GM21447 (cell line): ENCODE results near the gene SCAF1.
"Not testable (repeated sequence)": the region's sequence is repeated elsewhere in the genome, so short reads cannot be mapped to it uniquely, and the experiment has no call there.

Experiments
- ATAC-seq: cut with Tn5 transposase; IDR thresholded peaks from one replicate; pipeline ENCODE4 v1.9.1; 2021; ENCODE audit not compliant: unreplicated experiment

The SCAF1 gene

GRCh38 chr19:49615861-49616260, 26.1 kb upstream of the SCAF1 start:
- no peak for ATAC-seq

GRCh38 chr19:49616532-49616931, 25.5 kb upstream of the SCAF1 start:
- ATAC-seq, result no peak

DNA sequence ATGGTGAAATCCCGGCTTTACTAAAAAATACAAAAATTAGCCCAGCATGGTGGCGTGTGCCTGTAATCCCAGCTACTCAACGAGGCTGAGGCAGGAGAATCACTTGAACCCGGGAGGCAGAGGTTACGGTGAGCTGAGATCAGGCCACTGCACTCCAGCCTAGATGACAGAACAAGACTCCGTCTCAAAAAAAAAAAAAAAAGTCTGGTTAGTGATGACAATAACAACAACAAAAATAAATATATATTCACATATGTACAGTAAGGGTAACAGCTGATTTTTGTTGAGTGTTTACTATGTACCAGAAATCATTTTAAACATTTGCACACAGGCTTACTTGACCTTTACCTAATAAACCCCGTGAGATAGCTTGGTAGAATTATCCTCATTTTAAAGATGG, 25.1 kb upstream of the SCAF1 start:
- ATAC-seq, result no peak

DNA sequence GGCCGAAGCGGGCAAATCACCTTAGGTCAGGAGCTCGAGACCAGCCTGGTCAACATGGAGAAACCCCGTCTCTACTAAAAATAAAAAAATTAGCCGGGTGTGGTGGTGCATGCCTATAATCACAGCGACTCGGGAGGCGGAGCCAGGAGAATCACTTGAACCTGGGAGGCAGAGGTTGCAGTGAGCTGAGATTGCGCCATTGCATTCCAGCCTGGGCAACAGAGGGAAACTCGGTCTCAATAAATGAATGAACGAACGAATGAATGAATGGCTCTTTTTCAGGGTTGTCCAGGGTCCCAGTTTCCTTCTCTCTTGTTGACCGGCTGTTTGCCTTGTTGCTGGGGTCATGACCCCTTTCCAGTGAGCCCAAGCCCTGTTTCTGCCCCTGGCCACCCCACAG, 24.1 kb upstream of the SCAF1 start:
- not testable (repeated sequence) for ATAC-seq

- no peak for ATAC-seq
Observed at GRCh38 chr19:49624967-49625910, 16.8 kb upstream of the SCAF1 start.

- no peak for ATAC-seq
Observed at GRCh38 chr19:49626226-49626625, 15.8 kb upstream of the SCAF1 start.

DNA sequence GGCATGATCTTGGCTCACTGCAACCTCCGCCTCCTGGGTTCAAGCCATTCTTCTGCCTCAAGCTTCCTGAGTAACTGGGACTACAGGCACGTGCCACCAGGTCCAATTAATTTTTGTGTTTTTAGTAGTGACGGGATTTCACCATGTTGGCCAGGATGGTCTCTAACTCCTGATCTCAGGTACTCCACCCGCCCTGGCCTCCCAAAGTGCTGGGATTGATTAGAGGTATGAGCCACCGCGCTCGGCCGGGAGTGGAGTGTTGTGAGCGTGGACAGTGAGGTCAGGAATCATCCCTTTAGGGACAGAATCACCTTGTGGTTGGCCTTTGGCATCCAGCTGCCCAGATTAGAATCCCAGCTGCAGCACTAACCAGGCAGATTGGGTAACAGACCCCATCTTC, 12.3 kb upstream of the SCAF1 start:
- ATAC-seq, result no peak

DNA sequence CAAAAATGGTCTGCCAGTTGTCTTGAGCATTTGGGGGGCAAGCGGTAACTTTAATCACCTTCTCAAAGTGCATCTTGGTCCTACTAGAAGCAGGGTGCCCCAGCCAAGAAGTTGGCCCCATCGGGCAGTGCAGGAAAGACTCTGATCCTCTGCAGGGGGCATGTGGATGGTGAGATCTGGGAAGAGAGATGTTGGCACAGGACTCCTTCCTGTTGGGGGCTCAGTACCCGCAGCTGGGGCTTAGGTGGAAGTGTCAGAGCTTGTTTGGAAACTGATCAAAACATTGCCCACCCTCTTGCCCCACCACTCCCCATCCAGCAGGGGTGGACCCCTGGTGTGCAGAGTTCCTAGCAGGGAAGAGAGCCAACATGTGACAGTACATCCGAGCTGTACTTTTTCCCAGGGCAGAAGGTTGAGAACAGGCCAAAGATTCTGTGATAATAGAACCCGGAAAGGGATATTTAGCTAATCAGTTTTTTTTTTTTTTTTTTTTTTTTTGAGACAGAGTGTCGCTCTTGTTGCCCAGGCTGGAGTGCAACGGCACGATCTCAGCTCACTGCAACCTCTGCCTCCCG, 10.9 kb upstream of the SCAF1 start:
- no peak for ATAC-seq

GRCh38 chr19:49631610-49632192, 10.3 kb upstream of the SCAF1 start:
- no peak for ATAC-seq

GRCh38 chr19:49632576-49632975, 9.4 kb upstream of the SCAF1 start:
- no peak for ATAC-seq

DNA sequence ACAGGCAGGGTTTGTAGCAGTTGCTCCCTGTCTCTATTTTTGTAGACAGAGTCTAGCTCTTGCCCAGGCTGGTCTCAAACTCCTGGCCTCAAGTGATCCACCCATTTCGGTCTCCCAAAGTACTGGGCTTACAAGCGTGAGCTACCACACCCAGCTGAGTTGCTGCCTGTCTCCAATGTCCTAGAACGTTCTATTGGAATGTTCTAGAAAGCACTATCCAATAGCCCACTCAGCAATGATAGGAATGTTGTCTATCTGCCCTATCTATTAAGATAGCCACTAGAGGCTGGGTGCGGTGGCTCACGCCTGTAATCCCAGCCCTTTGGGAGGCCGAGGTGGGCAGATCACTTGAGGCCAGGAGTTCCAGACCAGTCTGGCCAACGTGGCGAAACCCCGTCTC, 8.7 kb upstream of the SCAF1 start:
- not testable (repeated sequence) for ATAC-seq

DNA sequence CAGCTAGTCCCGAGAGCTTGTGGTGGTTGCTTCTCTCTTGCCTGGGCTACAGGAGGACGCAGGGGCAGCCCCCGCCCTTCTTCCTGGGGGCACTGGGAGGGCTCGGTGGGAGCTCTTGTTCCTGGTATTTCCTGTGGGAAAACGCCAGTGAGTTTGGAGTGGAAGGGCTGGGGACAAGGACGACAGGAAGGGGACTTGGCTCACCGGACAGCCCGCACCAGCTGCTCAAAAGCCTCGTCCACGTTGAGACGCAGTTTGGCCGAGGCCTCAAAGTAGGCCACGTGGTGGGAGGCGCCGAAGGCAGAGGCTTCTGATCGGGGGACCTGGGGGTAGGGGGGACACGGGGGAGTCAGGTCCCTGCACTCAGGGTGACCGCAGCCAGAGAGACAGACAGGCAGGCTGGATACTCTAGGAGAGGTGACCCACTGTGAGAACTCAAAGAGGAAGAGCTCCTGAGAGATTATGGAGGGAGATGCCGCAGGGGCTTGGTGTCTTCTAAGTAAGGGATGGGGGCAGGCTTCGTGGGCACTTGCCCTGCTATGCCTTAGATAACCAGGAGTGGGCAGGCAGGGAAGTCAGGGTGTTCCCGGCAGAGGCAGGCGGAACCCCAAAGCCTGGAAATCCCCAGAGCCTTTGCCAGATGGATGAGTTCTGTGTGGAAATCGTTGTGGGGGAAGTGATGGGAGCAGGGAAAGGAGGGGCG, 6.3 kb upstream of the SCAF1 start:
- ATAC-seq, result no peak

DNA sequence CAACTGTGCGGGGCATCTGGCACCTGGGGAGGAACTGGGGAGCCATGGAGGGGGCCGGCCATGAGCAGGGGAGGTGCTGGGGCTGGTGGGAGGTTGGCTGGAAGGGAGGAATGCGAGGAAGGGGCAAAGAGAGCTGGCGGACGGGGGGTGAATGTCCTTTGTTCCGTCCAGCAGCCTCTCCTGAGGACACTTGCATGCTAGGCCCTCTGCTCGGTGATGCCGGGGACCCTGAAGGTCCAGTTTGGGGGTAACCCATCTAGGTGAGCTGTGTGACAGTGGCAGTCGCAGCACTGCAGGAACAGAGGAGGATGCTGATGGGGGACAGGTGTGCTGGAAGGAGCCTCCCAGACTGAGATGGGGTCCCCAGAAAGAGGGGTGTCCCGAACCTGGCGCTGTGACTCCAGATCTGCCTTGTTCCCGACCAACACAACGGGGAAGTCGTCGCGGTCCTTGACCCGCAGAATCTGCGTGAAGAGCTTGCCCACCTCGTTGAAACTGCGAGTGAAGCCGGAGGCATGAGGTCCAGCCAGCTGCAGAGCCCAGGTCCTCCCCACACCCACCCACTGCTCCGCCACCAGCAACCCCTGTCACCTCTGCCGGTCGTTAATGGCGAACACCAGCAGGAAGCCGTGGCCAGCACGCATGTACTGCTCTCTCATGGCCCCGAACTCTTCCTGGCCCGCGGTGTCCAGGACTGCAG, 5.6 kb upstream of the SCAF1 start:
- ATAC-seq, result no peak

GRCh38 chr19:49637821-49638738, 3.9 kb upstream of the SCAF1 start:
- ATAC-seq, result no peak

- no peak for ATAC-seq
Observed at GRCh38 chr19:49639401-49640112, 2.5 kb upstream of the SCAF1 start.

DNA sequence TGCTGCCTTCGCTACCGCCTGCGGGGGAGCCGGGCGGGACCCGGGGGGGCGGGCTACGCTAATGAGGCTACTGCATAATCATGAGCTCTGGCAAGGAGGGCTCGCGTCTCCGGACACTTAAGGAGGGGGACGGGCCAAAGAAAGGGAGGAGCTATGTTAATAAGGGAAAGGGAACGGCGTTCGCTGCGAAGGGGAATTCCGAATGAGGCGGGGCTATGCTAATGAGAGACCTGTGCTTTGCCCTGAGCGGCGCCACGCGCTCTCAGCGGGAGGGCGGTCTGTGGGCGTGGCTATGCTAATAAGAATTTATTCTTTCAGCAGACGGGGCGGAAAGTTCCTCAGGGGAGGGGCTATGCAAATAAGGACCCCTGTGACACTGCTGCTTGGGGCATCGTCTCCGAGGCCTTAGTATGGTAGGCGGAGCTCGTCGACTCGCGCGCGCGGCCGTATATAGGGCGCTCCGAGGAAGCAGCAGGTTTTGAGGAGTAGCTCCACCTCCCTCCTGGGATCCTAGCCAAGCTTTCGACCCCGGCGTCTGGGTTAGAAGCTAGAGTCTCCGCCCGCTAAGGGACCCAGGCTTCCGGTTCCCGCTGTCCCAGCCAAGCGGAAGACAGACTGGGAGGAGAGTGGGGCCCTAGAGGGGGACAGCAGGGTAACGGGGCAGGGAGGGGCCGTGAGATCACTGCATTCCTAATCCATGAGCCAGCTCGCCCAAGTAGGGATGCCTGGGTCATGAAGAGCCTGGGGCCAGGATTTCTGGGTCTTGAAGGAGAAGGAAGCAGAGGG, 1.7 kb upstream of the SCAF1 start, which contains the start of gene RRAS:
Gene RRAS, minus strand, starts transcription at position 31 of the 786 bp plus-strand sequence. CDS start 45 bp downstream, outside the sequence.
- ATAC-seq, result peak; percentile 56

DNA sequence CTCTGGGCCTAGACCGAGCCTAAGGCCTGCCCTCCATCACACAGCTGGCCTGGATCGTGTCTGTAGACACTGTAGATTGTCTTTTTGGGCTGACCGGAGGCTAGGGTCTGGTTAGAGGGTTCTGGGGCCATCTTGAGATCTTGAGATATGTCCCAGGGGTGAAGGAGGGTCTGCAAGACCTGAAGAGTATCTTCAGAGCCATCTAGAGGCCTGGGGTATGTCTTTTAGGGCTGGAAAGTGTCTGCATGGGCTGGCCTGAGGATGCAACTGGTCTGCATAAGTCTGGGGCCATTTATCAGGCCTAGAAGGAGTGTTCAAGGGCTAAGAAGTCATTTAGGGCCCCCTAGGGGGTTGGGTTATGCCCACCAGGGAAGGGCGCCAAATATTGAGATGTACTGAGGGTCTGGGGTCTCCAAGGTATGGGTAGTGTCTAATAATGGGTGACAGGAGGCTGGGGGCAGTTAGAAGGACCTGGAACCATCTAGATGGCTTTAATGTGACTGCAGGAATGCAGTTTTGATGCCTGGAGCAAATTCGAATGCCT, 555 bp downstream of the SCAF1 start:
- ATAC-seq, result no peak

GRCh38 chr19:49643466-49643865, 1.5 kb downstream of the SCAF1 start:
- no peak for ATAC-seq
